ENCODE measurements around the gene HSPBP1.

Gene HSPBP1

GRCh38 chr19:55229145-55229788 is 50.6 kb downstream of the HSPBP1 start:
- ATAC-seq: no peak

GRCh38 chr19:55228403-55229031 is 51.4 kb downstream of the HSPBP1 start, which contains the start of gene TMEM86B:
Gene TMEM86B, minus strand, starts transcription at chr19:55228763. Its CDS starts 22 bp downstream, at chr19:55228741.
- peak; percentile 3; the same call in 1 of the 3 replicates for ATAC-seq
- no peak for TF ChIP-seq PATZ1 (CRISPR knock-in tag; IDR thresholded peaks at IDR 0.05; ENCODE audit: borderline replicate concordance)
- TF ChIP-seq TCF4 (CRISPR knock-in tag; IDR thresholded peaks at IDR 0.05; ENCODE audit: borderline replicate concordance): no peak
- TF ChIP-seq ZFP30 (CRISPR knock-in tag; IDR thresholded peaks at IDR 0.05): no peak
- TF ChIP-seq ZFP3 (CRISPR knock-in tag; IDR thresholded peaks at IDR 0.05): no peak
- TF ChIP-seq TSHZ2 (CRISPR knock-in tag; IDR thresholded peaks at IDR 0.05): no peak
- TF ChIP-seq RARB (CRISPR knock-in tag; IDR thresholded peaks at IDR 0.05): no peak

More at GRCh38 chr19:55229145-55229788, 50.6 kb downstream of the HSPBP1 start:
- TF ChIP-seq ZC3H10 (CRISPR knock-in tag; IDR thresholded peaks at IDR 0.05) (no peak), TCF4 (CRISPR knock-in tag; IDR thresholded peaks at IDR 0.05; ENCODE audit: borderline replicate concordance) (no peak), ZFP30 (CRISPR knock-in tag; IDR thresholded peaks at IDR 0.05) (no peak)

GRCh38 chr19:55228015-55228391 is 51.9 kb downstream of the HSPBP1 start:
- ATAC-seq: peak; percentile 40
- no peak for TF ChIP-seq BACH2 (CRISPR knock-in tag; IDR thresholded peaks at IDR 0.05; ENCODE audit: borderline replicate concordance)
- TF ChIP-seq TOX (CRISPR knock-in tag; IDR thresholded peaks at IDR 0.05; ENCODE audit: borderline replicate concordance): no peak
- peak; percentile 56; the same call in 1 of the 2 replicates for TF ChIP-seq TSHZ2 (CRISPR knock-in tag; IDR thresholded peaks at IDR 0.05)
- no peak for TF ChIP-seq ZNF8 (CRISPR knock-in tag; IDR thresholded peaks at IDR 0.05)
- TF ChIP-seq CSRNP3 (CRISPR knock-in tag; IDR thresholded peaks at IDR 0.05): no peak
- no peak for TF ChIP-seq CREB5 (CRISPR knock-in tag; IDR thresholded peaks at IDR 0.05; ENCODE audit: low read depth)
- TF ChIP-seq RARB (CRISPR knock-in tag; IDR thresholded peaks at IDR 0.05): no peak
- TF ChIP-seq ZFP30 (CRISPR knock-in tag; IDR thresholded peaks at IDR 0.05): no peak
- peak; percentile 63; the same call in 1 of the 2 replicates for TF ChIP-seq TCF4 (CRISPR knock-in tag; IDR thresholded peaks at IDR 0.05; ENCODE audit: borderline replicate concordance)
- no peak for TF ChIP-seq ISL1 (CRISPR knock-in tag; IDR thresholded peaks at IDR 0.05)
- TF ChIP-seq PATZ1 (CRISPR knock-in tag; IDR thresholded peaks at IDR 0.05; ENCODE audit: borderline replicate concordance): no peak
- no peak for TF ChIP-seq ZC3H10 (CRISPR knock-in tag; IDR thresholded peaks at IDR 0.05)
- no peak for TF ChIP-seq ZFP3 (CRISPR knock-in tag; IDR thresholded peaks at IDR 0.05)
- TF ChIP-seq CSDC2 (CRISPR knock-in tag; IDR thresholded peaks at IDR 0.05): no peak

All from SK-N-SH treated with all-trans-retinoic acid at 6 μM for 48 hours (cell line).